HG03460 (cell line): ENCODE results near the gene TMEM141.
"Not testable (repeated sequence)": the region's sequence is repeated elsewhere in the genome, so short reads cannot be mapped to it uniquely, and the experiment has no call there.

ENCODE experiments used
- ATAC-seq: cut with Tn5 transposase; IDR thresholded peaks from one replicate; pipeline ENCODE4 v1.9.1; 2021; ENCODE audit not compliant: unreplicated experiment

Gene TMEM141

DNA sequence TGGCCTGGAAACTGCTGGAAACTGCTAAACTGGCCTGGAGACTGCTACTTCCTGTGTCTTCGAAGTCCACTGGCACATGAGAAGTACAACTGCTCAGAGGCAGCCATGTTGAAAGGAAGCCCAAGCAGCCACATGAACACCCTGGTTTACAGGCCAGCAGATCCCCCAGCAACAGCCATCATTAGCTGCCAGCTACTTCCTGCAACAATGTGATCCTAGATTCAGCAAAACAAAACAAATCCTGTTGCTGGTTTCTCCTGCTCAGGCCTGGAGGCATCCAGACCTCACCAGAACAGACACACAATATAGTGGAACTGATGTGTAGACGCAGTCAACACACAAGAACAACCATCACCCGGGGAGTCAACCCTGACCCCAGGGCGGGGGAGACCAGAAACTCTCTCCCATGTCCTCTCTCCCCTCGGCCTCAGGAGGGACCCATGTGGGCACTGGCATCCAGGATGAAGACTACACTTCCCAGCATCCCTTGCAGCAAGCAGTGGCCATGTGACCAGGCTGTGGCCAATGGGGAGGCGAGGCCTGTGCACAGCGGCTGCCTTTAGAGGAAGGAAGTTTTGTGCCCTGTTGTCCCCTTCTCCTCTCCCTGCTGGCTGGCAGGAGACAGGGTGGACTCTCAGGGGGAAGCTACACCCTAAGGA, 17.6 kb upstream of the TMEM141 start:
- no peak for ATAC-seq

DNA sequence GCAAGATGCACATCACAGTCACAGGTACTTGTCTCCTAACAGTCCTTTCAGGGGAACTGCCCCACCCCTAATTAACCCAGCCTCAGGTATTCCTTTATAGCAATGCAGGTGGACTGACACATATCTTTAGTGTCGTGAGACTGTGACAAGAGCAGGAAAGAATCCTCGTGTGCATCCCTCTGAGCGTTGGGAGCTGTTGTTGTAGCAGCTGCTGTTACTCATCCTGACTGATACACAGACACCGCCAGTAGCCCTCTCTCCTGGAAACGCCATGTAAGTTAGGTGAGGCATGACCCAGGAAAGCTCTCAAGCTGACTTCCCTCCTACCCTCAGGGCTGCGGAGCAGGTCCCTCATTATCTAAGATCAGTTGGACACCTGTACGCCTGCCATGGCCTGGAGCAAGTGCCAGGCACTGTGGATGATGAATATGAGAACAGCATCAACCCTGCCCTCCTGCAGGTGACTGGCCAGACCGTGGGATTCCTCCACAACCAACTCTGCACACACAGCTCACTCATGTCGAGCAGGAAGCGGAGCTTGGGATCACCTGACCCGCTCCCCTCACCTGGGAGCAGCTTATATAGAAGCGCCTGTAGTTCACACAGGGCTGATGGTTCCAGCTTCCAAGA, 16.6 kb upstream of the TMEM141 start:
- no peak for ATAC-seq

DNA sequence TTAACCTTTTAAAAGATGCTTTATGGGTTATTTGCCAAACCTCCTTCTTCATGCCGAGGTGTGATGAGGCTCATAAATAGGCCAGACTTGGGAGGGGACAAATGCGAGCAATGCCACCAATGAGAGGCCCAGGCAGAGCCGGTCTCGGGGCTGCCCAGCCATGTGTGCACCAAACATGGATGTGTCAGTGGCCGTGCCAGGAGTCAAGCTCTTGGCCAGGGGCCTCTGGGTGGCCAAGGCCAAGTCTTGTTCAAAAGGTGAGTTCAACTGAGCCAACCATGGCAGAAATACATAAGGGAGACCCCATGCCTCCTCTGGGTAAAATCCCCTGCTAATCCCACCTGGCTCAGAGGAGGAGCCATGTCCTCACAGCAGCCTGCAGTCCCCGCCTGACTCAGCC, 16.0 kb upstream of the TMEM141 start:
- no peak for ATAC-seq

DNA sequence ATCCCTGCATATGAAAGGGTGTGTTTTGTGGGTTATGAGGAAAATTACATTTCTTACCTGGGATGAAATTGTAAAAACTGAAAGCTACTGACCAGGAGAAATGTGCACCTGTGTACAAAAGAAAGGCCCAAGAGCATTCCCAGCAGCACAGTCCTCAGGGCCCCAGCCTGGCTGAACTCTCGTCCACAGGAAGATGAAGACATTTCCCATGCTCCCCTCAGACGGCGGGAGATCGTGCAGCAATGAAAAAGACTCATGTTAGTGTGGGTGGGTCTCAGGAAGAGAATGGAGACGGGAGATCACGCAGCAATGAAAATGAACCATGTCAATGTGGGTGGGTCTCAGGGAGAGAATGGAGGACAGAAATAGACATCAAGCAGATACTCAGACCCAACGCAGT, 14.2 kb upstream of the TMEM141 start:
- ATAC-seq = no peak

GRCh38 chr9:136777359-136777758, 13.8 kb upstream of the TMEM141 start:
- no peak for ATAC-seq

- ATAC-seq = no peak
These were observed 11.3 kb upstream of the TMEM141 start for GRCh38 chr9:136779808-136780207.

DNA sequence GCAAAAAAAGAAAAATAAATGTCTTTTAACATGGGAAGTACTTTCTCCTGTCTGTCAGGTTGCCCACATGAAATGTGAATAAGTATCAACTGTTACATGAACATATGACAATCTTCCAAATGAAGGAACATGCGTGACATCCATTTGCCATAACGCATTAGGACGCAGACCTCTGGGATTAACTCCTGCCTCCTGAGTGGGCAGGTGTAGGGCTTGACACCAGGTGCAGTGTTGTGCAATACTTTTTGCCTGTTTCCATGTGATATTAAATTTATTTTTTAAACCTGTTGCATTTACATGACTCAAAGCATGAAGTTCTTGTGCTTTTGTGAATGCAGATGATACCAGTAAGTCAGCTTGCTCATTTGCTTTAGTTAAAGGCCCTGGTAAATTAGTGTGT, 8.7 kb upstream of the TMEM141 start:
- no peak for ATAC-seq

- no peak for ATAC-seq
These were observed 6.7 kb upstream of the TMEM141 start for GRCh38 chr9:136784249-136784996.

- no peak for ATAC-seq
These were observed 6.2 kb upstream of the TMEM141 start for GRCh38 chr9:136784997-136785361.

GRCh38 chr9:136785565-136786355, 5.4 kb upstream of the TMEM141 start:
- ATAC-seq = not testable (repeated sequence)

- no peak for ATAC-seq
These were observed 4.7 kb upstream of the TMEM141 start for GRCh38 chr9:136786451-136786850.

DNA sequence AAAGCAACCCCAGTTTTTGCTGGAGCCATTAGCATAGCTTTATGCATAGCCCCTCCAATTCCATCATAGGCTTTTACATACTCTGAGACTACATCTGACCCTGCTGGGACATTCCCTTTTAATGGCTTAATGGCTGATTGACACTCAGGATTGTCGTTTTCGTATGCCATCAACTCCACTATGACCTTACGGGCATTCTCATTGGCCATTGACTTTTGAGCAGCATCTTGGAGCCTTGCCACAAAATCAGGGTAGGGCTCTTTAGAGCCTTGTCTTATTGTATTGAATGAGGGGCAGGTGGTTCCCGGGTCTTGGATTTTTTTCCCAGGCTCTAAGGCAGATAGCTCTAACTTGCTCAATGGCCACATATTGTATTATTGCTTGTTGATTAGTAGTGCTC, 4.2 kb upstream of the TMEM141 start:
- not testable (repeated sequence) for ATAC-seq

DNA sequence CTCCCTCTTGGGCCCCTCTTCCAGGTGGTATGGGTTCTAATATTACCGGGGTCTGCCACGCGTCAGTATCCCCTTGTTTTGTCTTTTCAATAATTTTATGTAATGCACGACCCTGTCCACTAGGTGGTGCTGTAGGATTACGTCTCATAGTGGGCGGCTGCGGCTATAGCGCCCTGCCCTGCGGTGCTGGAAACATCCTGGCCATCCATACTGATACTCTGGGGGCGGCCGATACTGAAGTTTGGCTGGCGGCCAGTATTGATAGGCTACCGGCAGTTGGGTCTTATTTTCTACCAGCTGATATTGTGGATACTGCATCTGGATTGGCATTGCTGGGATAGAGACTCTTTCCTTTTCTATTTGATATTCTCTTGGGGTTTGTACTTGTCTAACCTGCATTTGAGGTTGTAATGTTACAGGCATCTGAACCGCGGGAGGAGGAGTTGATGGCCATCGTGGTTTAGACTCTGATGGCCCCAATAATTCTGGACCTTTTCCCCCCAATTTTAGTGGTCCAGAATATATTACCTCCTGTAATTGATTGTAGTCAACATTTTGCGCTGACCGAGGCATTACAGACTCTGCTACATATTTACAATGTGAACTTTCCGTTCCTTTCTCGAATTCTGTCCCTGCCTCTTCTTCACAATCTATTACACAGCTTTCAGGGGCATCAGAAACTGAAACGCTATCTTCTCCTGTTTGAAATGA, 3.3 kb upstream of the TMEM141 start:
- no peak for ATAC-seq

- ATAC-seq = not testable (repeated sequence)
These were observed 2.3 kb upstream of the TMEM141 start for GRCh38 chr9:136788644-136789522.

- ATAC-seq = no peak
These were observed 1.6 kb upstream of the TMEM141 start for GRCh38 chr9:136789523-136789937.

GRCh38 chr9:136791516-136792276, 552 bp downstream of the TMEM141 start:
- peak; percentile 14 for ATAC-seq

DNA sequence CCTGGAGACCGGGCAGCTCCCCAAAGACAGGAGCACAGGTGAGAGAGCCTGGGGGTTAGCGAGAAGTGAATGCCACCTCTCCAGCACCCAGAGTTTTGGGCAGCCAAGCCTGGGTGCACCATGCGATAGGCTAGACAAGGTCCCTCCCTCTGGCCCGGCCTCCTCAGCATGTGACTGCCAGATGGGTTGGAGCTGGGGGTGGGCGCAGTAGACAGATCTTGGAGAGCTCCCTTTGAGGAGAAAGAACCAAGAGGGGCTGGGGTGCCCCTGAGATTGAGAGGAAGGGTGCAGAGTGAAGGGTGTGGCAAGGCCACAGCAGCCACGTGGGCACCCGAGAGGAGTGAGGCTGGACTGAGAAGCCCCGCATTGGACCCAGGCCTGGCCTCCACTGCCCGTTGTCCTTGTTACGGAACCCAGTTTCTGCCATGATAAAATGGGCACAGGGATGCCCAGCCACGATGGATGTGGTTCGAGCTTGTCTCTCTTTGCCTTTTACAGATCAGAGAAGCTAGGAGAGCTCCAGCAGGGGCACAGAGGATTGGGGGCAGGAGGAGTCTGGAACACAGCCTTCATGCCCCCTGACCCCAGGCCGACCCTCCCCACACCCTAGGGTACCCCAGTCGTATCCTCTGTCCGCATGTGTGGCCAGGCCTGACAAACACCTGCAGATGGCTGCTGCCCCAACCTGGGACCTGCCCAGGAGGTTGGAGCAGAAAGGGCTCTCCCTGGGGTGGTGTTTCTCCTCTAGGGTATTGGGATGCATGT, 1.4 kb downstream of the TMEM141 start:
- ATAC-seq = no peak
